GM21381 (cell line): Measurements from ENCODE around the gene ZBED5.

ENCODE experiments used
- ATAC-seq: cut with Tn5 transposase; IDR thresholded peaks from one replicate; pipeline ENCODE4 v1.9.1; 2021; ENCODE audit warnings: mild to moderate bottlenecking, moderate library complexity; ENCODE audit not compliant: unreplicated experiment

Gene ZBED5

DNA sequence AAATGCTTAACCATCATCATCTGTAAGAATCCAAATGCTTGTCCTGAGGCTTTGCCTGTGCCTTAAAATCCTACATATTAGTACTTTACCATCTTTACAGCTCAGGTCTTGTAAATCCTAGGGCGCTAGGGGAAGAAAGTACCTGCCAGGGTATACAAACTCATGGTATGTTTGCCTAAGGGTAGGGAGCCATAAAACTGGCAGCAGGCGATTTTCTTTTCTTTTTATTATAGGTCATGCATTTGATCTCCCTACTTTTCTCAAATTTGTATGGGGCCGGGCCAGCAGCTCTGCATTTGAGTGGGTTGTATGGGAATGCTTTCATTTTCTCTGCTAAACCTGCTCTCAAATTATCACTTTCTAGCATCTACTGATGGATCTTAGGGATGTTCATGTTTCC, 24.0 kb upstream of the ZBED5 start:
- ATAC-seq = no peak

DNA sequence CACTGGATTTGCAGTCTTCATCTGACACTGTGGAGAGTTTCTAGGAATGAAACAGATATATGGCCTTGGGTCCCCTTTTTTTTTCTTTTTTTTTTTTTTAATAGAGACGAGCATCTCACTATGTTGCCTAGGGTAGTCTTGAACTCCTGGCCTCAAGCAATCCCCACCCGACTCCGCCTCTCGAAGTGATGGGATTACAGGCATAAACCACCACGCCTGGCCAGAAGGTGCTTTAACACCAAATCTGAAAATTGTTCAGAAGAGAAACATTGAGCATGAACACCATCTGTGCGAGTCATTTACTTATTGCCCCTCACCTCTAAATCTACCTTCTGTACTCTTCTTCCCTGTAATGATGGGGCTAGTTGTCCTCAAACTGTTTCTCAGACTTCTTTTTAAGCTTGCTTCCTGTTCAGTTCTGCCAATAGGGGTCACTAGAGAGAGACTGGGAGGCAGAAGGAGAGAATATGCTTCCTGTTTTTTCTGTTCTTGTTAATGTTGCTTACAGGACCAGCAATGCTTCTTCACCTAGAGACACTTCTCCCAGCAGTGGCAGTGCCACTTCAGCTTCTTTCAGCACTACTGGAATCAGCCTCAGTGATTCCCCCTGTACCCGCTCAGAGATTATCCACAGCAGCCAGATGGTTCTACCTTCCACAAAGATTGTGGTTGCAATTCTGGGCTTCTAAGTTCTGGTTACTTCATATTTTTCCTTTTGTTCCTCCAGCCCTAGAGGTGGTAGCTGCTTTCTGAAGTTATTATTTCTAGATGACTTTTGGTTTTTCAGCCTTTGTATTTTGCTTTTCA, 20.8 kb upstream of the ZBED5 start:
- no peak for ATAC-seq

DNA sequence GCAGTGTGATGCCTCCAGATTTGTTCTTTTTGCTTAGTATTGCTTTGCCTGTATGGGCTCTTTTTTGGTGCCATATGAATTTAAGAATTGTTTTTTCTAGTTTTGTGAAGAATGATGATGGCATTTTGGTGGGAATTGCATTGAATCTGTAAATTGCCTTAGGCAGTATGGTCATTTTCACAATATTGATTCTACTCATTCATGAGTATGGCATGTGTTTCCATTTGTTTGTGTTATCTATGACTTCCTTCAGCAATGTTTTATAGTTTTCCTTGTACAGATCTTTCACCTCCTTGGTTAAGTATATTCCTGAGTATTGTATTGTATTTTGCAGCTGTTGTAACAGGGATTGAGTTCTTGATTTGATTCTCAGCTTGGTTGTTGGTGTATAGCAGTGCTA, 18.3 kb upstream of the ZBED5 start:
- no peak for ATAC-seq

DNA sequence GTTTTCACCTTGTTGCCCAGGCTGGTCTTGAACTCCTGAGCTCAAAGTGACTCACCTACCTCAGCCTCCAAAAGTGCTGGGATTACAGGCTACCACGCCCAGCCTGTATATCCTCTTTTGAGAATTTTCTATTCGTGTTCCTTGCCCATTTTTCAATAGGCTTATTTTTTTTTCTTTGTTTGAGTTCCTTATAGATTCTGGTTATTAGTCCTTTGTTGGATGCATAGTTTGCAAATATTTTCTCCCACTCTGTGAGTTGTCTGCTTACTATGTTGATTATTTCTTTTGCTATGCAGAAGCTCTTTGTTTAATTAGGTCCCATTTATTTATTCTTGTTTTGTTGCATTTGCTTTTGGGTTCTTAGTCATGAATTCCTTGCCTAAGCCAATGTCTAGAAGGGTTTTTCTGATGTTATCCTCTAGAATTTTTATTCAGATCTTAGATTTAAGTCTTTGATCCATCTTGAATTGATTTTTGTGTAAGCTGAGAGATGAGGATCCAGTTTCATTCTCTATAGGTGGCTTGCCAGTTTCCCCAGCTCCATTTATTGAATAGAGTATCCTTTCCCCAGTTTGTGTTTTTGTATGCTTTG, 17.7 kb upstream of the ZBED5 start:
- ATAC-seq = no peak

DNA sequence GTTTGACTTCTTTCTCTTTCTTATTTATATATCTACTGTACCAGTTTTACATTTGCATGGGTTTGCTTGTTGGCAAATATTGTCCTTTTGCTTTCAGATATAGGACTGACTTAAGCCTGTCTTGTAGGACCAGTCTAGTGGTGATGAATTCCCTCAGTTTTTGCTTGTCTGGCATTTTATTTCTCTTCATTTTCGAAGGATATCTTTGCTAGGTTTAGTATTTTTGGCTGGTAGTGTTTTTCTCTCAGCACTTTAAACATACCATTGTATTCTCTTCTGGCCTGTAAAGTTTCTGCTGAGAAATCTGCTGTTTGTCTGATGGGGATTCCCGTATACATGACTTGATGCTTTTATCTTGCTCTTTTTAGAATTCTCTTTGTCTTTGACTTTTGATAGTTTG, 14.2 kb upstream of the ZBED5 start:
- ATAC-seq = no peak

DNA sequence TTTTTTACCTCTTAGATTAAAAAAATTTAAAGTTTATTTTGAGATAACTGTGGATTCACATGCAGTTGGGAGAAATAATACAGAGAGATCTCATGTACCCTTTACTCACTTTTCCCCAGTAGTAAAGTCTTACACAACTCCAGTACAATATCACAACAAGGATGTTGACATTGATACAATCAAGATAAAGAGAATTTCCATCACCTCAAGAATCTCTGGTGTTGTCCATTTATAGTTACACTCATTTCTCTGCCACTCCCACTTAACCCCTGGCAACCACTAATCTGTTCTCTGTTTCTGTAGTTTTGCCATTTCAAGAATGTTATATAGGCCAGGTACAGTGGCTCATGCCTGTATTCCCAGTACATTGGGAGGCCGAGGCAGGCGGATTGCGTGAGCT, 10.5 kb upstream of the ZBED5 start:
- no peak for ATAC-seq

DNA sequence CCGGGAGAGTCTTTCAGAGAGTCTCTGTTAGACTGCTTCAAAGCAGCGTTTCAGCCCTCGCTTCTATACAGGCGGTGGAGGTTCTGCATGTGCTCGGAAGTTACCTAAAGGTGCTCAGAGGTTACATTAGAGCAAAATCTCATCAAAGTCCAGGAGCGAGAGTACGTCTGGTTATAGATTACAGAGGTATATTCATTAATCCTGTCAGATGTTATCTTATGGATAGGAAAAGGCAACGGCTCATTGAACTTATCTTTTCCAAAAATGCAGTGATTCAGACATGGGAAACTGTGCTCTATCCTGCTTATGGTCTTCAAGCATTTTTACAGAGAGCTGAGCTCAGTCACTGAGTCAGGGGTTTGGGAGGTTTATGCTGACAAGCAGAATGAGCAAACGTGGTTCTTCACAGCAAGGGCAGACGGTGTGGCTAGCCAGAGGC, 9.1 kb upstream of the ZBED5 start:
- ATAC-seq = no peak

DNA sequence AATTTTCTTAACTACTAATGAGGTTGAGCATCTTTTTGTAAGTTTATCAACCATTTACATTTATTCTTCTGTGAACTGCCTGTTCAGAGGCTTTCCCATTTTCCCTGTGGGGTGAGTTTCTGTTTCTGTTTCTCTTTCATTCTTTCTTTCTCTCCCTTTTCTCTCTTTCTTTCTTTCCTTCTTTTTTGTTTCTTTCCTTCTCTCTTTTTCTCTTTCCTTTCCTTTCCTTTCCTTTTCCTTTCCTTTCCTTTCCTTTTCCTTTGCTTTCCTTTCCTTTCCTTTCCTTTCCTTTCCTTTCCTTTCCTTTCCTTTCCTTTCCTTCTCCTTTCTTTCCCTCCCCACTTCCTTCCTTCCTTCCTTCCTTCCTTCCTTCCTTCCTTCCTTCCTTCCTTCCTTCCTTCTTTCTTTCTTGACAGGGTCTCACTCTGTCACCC, 8.0 kb upstream of the ZBED5 start:
- ATAC-seq = no peak

DNA sequence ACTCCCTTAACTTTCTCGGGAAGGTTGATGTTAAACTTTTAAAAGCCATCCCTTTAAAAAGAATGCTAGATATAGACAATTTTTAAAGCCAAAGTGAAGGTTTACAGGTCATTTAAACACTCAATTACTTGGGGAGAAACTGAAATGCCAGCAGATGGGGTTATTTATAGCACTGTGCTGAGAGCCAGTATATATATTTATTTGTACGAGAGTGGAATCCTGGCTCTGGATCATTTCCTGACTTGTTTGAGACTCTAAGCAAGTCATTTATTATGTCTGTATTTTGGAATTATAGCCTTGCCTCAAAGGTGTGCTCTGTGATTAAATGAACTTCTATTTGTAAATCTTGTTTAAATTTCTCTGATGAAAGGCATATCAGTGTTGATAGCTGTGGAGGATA, 6.8 kb upstream of the ZBED5 start:
- ATAC-seq = no peak

DNA sequence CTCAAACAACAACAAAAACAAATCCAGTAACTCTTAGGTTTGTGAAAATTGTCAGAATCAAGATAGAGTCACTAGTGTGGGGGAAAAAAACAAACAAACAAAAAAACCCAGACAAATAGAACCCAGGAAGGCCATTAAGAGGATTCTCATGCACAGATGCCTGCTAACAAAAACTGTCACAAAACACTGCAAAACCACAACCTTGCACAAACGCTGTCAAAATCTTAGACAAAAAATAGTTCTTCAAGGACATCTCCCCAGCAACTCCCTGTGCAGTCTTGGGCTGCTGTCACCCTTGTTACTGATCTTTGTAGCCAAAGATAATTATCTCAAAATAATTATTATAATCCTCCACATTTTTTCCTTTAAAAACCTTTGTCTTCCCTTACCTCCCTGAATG, 4.6 kb upstream of the ZBED5 start:
- ATAC-seq = no peak

DNA sequence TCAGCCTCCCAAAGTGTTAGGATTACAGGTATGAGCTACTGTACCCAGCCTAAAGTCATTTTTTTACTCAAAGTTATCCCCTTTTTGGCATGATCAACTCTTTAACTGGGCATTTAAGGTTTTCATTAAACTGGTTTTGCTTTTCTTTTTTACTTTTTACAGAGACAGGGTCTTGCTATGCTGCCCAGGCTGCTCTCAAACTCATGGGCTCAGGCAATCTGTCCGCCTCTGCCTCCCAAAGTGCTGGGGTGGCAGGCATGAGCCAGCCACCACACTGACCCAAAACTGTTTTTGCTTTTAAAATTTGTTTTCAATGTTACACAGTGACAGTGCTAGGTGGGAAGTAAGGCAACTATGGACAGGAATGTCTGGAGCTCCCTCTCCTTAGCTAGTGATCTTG, 3.9 kb upstream of the ZBED5 start:
- no peak for ATAC-seq

DNA sequence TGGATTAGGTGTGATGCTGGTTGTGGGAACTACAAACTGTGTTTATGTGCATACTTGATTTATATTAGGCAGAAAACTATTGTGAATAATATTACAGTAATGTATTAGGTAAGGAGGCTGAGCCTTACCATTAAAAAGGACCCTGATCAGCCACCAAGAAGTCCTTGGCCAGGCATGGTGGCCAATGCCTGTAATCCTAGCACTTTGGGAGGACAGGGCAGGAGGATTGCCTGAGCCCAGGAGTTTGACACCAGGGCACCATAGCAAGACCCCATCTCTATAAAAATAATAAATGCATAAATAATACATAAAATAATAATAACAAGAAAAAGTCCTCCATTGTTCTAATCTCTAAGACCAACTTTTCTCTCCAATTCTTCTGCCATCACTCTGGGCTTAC, 3.2 kb upstream of the ZBED5 start:
- no peak for ATAC-seq

DNA sequence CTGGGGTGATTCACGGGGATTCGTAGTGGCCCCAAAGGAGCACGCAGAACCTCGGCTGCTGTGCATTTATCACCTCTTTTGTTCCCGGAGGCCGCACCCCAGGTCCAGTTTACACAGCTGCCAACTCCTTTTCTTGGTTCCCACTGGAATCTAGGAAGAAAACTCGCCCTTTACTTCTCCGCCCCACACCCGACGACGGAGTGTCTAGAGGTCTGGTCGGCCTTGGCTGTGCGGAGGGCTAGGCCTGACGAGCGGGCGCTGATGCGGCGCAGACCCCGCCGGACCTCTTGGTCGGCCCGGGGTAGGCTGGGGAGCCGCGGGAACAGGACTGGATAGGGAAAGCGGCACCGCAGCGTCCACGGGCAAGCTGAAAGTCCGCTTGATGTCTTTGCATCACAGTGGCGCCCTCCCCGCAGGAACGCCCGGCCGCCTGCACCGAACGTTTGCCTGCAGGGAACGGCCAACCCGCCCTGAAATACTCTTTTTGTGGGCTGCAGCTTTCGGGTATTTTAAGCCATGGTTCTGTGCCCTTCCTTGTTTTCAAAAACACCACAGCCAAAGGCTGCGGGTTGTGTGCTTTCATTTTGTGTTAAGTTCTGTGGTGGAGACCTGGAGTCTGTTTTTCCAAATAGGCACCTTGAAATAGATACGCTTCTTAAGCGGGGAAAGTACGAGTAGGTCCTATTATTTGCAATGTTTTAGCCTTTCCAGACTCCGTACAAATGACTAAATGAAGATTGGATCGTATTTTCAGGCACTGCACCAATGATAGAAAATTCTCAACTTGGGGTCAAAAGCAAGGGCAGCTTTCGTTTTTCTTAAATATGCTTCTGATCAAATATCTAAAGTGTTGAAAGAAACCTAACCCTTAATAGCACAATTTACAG, 829 bp upstream of the ZBED5 start:
- peak; percentile 16 for ATAC-seq

DNA sequence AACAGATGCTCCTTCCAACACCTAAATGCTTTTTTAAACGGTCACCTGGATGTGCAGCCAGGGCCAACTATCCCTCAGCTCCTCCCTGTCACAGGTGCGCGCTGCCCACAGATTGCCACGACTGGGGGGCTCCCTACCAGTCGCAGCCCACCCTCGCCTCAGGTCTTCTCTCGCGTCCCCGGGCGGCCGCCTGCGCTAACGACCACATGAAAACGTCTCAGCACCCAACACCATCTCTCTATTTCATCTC, 469 bp downstream of the ZBED5 start:
- peak; percentile 21 for ATAC-seq

DNA sequence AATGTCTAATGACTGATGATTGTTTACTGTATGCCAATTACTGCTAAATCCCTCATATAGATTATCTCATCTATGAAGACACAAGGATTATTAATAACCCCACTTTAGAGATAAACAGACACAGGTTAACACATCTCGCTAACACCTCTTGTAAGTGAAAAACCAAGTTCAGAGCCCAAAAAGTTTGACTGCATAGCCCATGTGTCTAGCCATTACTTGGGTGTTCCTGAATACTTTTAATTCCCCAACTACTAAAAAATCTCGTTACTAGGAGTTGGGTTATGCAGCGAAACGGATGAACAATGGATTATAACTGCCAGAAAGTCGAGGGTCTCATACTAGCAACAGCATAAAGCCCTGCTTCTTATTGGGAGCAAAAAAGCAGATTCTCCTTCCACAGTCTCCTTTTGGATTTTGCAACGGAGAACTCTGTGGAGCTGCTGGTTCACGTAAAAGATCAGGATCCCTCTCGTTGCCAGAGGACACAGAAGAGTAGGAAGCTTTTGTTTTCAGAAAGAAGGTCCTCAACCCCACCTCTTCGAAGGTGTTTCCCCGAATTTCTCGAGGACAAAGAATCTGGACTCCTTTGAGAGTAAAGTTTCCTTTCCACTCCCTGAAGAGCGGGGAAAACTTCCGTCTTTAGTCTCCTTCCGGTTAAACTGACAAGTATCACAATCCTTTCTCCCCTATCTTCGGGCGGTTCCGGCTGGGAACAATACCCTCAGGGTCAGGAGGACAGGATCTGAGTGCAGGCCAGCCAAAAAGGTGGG, 979 bp downstream of the ZBED5 start:
- no peak for ATAC-seq

DNA sequence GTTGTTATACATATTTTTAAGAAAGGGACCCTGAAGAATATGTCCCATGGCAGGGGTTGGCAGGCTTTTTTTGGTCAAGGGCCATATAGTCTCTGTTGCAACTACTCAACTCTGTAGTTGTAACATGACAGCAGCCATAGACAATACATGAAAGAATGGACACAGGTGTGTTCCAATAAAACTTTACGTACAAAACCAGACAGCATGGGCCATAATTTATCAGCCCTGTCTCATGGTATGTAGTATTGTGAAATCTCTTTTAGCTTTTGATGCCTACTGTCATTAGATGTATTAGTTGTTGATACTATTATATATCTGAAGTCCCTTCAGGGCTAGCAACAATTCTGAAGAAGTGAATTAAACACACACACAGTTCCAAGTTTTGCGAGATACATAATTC, 2.6 kb downstream of the ZBED5 start:
- no peak for ATAC-seq

DNA sequence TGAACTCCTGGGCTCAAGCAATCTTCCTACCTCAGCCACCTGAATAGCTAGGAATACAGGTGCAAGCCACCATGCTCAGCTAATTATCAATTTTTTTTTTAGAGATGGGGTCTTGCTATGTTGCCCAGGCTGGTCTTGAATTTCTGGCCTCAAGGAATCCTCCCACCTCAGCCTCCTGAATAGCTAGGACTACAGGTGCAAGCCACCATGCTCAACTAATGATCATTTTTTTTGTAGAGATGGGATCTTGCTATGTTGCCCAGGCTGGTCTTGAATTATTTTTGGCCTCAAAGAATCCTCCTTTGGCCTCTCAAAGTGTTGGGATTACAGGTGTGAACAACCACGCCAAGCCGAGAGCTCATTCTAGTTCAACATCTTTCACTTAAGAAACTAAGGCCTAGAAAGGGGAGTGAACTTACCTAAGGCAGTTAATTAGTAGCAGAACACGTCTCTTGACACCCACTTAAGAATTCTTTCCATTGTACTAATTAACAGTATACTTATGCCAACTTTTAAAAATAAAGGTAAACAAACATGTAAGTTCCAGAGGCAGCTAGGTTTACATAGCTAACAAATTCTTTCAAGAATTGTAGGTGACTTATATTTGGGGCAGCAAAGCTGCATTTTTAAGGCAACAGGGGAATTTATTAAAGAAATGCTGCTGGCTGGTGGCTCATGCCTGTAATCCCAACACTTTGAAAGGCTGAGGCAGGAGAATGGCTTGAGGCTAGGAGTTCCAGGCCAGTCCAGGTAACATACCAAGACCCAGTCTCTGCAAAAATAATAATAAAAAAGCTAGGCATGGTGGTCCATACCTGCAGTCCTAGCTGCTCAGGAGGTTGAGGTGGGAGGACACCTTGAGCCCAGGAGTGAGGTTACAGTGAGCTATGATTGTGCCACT, 9.6 kb downstream of the ZBED5 start:
- no peak for ATAC-seq

DNA sequence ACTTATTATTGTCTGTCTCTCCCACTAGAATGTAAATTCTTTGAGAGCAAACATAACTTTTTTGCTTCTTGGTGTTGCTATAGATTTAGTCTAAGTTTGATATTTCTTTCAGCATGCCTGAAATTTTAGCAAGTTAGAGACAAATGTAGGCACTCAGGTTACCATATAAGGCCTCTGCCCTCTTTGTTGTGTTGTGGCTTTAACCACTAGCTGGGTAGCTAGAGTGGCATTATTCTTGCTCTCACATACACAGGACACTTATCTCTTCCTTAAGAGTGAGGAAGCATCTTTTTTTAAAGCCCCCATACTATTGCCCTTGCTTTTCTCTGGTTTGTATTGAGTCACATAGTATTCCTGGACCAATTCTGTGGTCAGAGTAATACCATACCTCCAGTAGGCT, 11.2 kb downstream of the ZBED5 start:
- ATAC-seq = no peak

DNA sequence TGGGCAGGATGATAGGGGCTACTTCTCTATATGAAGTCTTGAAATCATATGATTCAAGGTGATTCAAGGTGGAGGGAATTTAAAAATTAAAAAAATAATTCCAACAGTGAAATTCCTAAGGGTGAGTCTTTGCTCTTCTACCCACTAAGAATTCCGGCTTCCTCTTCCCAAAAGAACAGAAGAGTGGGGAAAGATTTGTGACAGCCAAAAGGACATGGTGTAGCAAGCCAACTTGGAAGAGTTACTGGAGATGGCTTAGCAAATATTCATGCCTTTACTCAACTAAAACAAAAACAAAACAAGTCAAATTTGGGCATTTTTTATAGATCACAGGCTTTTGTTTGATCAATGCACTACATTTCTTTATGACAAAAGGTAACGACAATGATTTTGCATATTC, 12.3 kb downstream of the ZBED5 start:
- no peak for ATAC-seq

DNA sequence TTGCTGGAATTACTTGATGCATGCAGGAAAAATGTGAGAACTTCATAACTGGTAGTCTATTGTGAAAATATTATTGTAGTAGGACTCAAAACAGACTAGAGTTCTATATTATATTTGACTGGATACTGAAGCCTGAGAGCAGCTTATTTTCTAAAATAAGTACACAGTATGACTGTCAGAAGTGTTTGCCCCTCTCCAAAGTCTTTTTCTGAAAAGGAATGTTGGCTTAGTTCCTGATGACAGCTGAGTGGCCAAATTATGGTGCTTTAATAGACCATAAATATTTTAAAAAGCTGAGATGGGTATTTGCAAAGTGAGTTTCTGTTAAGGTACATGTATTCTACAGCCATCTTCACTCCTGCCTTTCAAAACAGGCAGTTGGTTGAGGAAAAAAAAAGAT, 13.1 kb downstream of the ZBED5 start:
- ATAC-seq = no peak
